Brain microvascular endothelial cell (primary cell): ENCODE measurements around the gene TMEM61.

Source experiments
- DNase-seq: peaks from one replicate; pipeline ENCODE4 v3.0.0-alpha.2; 2020
- H3K27ac ChIP-seq: fragments of 250-450 bp; sonication (Bioruptor Pico); 2 replicates; pipeline ENCODE4 v1.5.1; 2020; ENCODE audit warnings: mild to moderate bottlenecking, moderate library complexity
- H3K27me3 ChIP-seq: fragments of 250-450 bp; sonication (Bioruptor Pico); replicated peaks from 2 replicates; pipeline ENCODE4 v1.5.1; 2020; ENCODE audit warnings: mild to moderate bottlenecking
- H3K36me3 ChIP-seq: fragments of 250-450 bp; sonication (Bioruptor Pico); replicated peaks from 2 replicates; pipeline ENCODE4 v1.5.1; 2020; ENCODE audit warnings: mild to moderate bottlenecking
- H3K4me3 ChIP-seq: 2 replicates; pipeline ENCODE4 v1.5.1; 2011; ENCODE audit warnings: low read depth, mild to moderate bottlenecking, control low read depth, low read length, moderate library complexity
- in situ Hi-C: cut with HindIII; loops from 2 replicates; pipeline ENCODE4 v1.10.0; 2017; ENCODE audit warnings: low sequenced_read_pairs, low pct_ligation_motif_present
- TF ChIP-seq, protein P1 (sequence below): IDR thresholded peaks from 2 replicates; pipeline ENCODE4 v1.5.1; 2011; ENCODE audit warnings: low read depth, mild to moderate bottlenecking, moderate library complexity, low read length, control low read depth, inconsistent platforms; ENCODE audit errors: missing control alignments

Gene TMEM61

DNA sequence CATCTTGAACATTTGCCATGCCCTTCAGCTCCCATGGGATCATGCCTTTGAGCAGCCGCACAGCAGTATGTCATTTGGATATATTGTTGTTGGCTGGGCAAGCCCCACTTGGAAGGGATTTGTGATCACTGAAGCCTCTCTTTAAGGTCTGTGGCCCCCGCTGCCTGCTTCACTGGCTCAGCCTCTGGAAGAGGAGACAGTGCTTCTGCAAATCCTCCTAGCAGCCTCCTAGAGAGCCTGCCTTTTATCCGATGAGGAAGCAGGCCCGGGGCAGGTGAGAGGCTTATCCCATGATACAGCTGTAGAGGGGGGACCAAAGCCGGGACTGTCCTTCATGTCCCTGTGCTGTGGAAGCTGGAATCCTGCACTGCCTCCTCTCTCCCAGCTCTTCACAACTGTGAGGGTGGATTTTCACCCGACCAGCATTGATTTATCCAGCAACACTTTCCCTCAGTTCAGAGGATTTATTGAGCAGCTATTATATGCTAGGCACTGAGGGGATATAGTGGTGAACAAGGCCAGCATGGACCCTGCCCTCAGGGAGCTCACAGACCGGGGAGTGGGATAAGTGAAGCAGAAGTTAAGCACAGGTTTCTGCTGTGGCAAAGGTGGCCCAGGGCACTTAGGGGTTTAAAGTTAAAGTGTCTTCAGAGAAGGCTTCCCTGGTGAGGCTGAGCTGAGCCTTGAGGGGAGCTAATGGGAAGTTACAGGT, 3.9 kb downstream of the TMEM61 start:
- Histone ChIP-seq H3K27ac (no peak overlapping the region), H3K27me3 (peaks cover 26% of the 10 kb centered on the region), H3K4me3 (no peak overlapping the region), H3K36me3 (no peaks in the 10 kb centered on the region)
- TF ChIP-seq, protein P1, sequence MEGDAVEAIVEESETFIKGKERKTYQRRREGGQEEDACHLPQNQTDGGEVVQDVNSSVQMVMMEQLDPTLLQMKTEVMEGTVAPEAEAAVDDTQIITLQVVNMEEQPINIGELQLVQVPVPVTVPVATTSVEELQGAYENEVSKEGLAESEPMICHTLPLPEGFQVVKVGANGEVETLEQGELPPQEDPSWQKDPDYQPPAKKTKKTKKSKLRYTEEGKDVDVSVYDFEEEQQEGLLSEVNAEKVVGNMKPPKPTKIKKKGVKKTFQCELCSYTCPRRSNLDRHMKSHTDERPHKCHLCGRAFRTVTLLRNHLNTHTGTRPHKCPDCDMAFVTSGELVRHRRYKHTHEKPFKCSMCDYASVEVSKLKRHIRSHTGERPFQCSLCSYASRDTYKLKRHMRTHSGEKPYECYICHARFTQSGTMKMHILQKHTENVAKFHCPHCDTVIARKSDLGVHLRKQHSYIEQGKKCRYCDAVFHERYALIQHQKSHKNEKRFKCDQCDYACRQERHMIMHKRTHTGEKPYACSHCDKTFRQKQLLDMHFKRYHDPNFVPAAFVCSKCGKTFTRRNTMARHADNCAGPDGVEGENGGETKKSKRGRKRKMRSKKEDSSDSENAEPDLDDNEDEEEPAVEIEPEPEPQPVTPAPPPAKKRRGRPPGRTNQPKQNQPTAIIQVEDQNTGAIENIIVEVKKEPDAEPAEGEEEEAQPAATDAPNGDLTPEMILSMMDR = no peak
- in situ Hi-C loops = no loop called here
- no peak for DNase-seq

DNA sequence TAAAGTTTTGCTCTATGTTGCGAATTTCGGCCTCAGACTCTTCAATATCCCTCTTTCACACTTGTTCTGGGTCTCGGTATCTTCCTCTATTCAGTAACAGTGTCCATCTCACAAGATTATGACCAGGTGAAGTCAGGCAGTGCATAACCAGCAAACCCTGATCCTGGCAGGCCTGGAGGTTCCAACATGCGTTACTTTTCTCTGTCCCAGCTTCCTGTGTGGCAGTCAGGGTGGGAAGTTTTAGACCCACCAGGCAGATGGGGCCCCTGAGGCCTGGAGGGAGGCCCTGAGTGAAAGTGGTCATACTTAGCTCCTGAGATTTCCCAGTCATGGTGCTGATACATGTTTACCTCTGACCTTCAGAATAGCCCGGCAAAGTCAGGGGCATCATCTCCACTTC, 5.1 kb downstream of the TMEM61 start:
- no peak overlapping the region for H3K27ac ChIP-seq
- in situ Hi-C loops = no loop called here
- TF ChIP-seq, protein P1 = no peak

DNA sequence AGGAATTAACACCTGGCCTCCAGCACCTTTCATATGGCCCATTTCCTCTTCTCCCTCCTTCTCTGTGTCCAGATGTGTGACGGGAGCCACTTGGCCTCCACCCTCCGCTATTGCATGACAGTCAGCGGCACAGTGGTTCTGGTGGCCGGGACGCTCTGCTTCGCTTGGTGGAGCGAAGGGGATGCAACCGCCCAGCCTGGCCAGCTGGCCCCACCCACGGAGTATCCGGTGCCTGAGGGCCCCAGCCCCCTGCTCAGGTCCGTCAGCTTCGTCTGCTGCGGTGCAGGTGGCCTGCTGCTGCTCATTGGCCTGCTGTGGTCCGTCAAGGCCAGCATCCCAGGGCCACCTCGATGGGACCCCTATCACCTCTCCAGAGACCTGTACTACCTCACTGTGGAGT, 5.6 kb downstream of the TMEM61 start:
- H3K4me3 ChIP-seq = no peak overlapping the region
- in situ Hi-C loops = no loop called here
- peaks cover 13% of the 10 kb centered on the region for H3K27me3 ChIP-seq
- DNase-seq = no peak
- H3K36me3 ChIP-seq = no peaks in the 10 kb centered on the region
- TF ChIP-seq, protein P1 = no peak
- no peak overlapping the region for H3K27ac ChIP-seq

More for the DNA sequence above, 5.1 kb downstream of the TMEM61 start:
- H3K4me3 ChIP-seq = no peak overlapping the region
- H3K27me3 ChIP-seq = peaks cover 17% of the 10 kb centered on the region
- H3K36me3 ChIP-seq = no peaks in the 10 kb centered on the region
- DNase-seq = no peak

DNA sequence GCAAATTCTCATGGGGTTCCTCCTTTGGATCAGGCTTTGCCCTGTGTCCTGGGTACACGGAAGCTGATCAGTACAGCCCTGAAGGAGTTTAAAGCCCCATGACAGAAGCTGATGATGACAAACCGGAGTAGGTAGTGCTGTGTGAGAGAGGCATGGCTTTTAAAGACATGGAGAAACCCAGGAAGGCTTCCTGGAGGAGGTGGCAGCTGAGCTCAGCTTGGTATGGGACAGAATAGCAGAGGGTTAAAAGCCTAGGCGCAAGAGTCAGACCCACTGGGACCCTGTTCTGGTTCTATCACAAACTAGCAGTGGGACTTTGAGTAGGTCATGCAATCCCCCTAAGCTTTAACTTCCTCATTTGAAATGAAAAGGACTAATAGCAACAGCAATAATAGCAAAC, 6.1 kb downstream of the TMEM61 start:
- TF ChIP-seq, protein P1 = no peak
- in situ Hi-C loops = no loop called here
- Histone ChIP-seq H3K27ac (no peak overlapping the region), H3K36me3 (no peaks in the 10 kb centered on the region), H3K27me3 (peaks cover 8% of the 10 kb centered on the region), H3K4me3 (no peak overlapping the region)
- DNase-seq = no peak

DNA sequence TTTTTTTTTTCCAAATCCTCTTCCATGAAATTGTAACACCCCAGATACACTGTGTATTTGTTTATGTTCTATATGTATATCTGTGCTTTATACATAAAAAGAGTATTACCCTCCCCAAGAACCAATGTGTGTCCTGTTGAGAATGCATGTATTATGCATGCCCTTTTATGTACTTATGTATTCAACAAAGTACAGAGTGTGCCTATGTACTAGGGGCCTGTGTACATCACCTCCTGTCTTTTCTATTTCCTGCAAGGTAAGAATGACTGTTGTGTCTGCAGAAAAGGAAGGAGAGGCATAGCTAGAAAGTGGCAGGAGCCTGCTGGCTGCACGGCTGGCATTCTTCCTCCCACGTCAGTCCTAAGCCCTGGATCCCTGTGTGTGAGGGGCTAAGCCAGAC, 7.0 kb downstream of the TMEM61 start:
- TF ChIP-seq, protein P1 = no peak
- H3K4me3 ChIP-seq = no peak overlapping the region
- no peak for DNase-seq
- H3K36me3 ChIP-seq = no peaks in the 10 kb centered on the region
- in situ Hi-C loops = no loop called here
- H3K27me3 ChIP-seq = peaks cover 5% of the 10 kb centered on the region
- H3K27ac ChIP-seq = no peak overlapping the region
